Nephron progenitor cell (in vitro differentiated cells): ENCODE data around the gene TRPC4AP.
A peak's percentile ranks its signal among the peaks of the same experiment; 100 is the strongest.

Experiments
- DNase-seq: peaks from one replicate; pipeline ENCODE4 v3.0.0; 2021
- H3K27ac Mint-ChIP-seq: 2 replicates; pipeline ENCODE4 v1.8.0; 2021; ENCODE audit warnings: mild to moderate bottlenecking, moderate library complexity, mixed read lengths
- H3K27me3 Mint-ChIP-seq: 2 replicates; pipeline ENCODE4 v1.8.0; 2021; ENCODE audit warnings: mild to moderate bottlenecking, low read depth, mixed read lengths; ENCODE audit not compliant: poor library complexity
- H3K36me3 Mint-ChIP-seq: 2 replicates; pipeline ENCODE4 v1.8.0; 2021; ENCODE audit warnings: low read depth, mixed read lengths
- H3K4me1 Mint-ChIP-seq: 2 replicates; pipeline ENCODE4 v1.8.0; 2021; ENCODE audit warnings: mixed read lengths
- H3K4me3 Mint-ChIP-seq: 2 replicates; pipeline ENCODE4 v1.8.0; 2021; ENCODE audit warnings: mild to moderate bottlenecking, moderate library complexity, mixed read lengths
- H3K9me3 Mint-ChIP-seq: 2 replicates; pipeline ENCODE4 v1.8.0; 2021; ENCODE audit warnings: mild to moderate bottlenecking, moderate library complexity, mixed read lengths
- TF ChIP-seq, protein P1 (sequence below): fragments of 200-600 bp; sonication (generic); IDR thresholded peaks from 2 replicates; pipeline ENCODE4 v1.5.0; 2021; ENCODE audit warnings: antibody characterized with exemption

TRPC4AP gene

DNA sequence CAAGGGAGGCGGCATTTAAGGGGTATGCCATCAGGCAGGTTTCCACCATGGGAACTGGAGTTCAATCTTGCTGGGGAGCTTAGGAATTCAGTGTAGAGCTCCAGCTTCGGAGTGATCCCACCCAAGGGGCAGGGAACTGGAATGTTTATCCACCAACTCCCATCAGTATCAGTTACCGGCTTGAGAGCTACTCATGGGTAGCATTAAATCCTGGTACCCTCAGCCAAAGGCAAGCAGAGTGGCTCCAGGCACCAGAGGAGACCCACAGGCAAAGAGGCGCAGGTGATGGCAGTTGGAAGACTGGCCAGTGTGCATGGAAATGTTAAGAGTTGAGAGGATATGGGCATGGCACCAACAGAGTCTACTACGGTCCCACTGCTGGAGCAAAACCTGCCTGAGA, 40.4 kb upstream of the TRPC4AP start:
- H3K9me3 Mint-ChIP-seq, result no peaks in the 10 kb centered on the region
- H3K4me3 Mint-ChIP-seq, result no peak overlapping the region
- H3K4me1 Mint-ChIP-seq, result no peaks in the 10 kb centered on the region
- no peak for DNase-seq
- peaks cover 34% of the 10 kb centered on the region for H3K36me3 Mint-ChIP-seq
- TF ChIP-seq, protein P1, sequence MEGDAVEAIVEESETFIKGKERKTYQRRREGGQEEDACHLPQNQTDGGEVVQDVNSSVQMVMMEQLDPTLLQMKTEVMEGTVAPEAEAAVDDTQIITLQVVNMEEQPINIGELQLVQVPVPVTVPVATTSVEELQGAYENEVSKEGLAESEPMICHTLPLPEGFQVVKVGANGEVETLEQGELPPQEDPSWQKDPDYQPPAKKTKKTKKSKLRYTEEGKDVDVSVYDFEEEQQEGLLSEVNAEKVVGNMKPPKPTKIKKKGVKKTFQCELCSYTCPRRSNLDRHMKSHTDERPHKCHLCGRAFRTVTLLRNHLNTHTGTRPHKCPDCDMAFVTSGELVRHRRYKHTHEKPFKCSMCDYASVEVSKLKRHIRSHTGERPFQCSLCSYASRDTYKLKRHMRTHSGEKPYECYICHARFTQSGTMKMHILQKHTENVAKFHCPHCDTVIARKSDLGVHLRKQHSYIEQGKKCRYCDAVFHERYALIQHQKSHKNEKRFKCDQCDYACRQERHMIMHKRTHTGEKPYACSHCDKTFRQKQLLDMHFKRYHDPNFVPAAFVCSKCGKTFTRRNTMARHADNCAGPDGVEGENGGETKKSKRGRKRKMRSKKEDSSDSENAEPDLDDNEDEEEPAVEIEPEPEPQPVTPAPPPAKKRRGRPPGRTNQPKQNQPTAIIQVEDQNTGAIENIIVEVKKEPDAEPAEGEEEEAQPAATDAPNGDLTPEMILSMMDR, result no peak
- H3K27me3 Mint-ChIP-seq, result no peaks in the 10 kb centered on the region
- peak overlapping the region; percentile 52 for H3K27ac Mint-ChIP-seq

DNA sequence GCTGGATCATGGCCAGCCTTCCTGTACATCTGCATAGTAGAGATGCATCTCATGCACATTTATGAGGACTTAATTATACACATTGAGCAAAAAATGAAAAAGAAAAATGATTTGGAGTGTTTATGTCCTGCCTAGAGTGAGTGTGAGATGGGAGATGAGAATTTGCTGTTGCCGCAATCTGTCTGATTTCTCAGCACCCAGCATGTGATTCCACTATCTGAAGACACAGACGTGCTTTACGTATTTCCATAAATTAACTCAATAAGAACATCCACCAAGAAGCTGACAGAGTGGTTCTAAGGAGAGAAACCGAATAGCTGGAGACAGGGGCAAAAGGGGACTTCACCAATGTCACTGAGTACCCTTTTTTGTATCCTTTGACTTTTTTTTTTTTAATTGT, 39.3 kb upstream of the TRPC4AP start:
- no peak for DNase-seq
- TF ChIP-seq, protein P1, result no peak
- H3K27me3 Mint-ChIP-seq, result no peaks in the 10 kb centered on the region
- H3K36me3 Mint-ChIP-seq, result peaks cover 34% of the 10 kb centered on the region
- H3K4me1 Mint-ChIP-seq, result no peaks in the 10 kb centered on the region
- no peak overlapping the region for H3K4me3 Mint-ChIP-seq
- H3K27ac Mint-ChIP-seq, result no peak overlapping the region
- H3K9me3 Mint-ChIP-seq, result no peaks in the 10 kb centered on the region

DNA sequence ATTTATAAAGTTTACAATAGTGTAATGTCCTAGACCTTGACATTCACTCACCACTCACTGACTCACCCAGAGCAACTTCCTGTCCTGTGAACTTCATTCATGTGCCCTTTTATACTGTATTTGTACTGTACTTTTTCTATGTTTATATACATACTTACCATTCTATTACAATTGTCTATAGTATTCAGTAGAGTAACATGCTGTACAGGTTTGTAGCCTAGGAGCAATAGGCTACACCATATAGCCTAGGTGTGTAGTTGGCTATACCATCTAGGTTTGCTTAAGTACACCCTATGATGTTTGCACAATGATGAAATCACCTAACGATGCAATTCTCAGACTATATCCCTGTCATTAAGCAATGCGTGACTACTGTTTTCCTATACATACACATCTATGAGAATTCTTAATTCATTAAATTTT, 37.1 kb upstream of the TRPC4AP start:
- DNase-seq, result no peak
- H3K27me3 Mint-ChIP-seq, result no peaks in the 10 kb centered on the region
- TF ChIP-seq, protein P1, result no peak
- H3K4me3 Mint-ChIP-seq, result no peak overlapping the region
- peaks cover 45% of the 10 kb centered on the region for H3K36me3 Mint-ChIP-seq
- no peaks in the 10 kb centered on the region for H3K9me3 Mint-ChIP-seq
- H3K27ac Mint-ChIP-seq, result no peak overlapping the region
- H3K4me1 Mint-ChIP-seq, result no peaks in the 10 kb centered on the region

DNA sequence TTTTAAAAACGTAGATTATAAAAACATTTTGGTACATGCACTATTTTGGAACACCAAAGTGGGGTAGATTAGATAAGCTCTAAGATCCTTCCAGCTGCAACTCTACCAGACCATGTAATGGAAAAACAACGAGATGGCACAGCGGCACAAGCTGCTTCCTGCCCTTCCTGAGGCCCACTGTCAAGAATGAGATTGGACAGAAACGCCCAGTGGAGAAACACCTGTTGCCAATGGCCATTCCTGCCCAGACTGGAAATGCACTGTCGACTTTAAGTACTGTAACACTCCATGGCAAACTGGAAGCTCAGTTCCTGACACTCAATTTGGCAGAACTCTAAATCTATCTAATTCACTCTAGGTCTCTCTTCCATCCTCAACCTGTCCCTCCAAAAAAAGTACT, 33.1 kb upstream of the TRPC4AP start:
- TF ChIP-seq, protein P1, result no peak
- no peak overlapping the region for H3K4me3 Mint-ChIP-seq
- no peaks in the 10 kb centered on the region for H3K4me1 Mint-ChIP-seq
- no peaks in the 10 kb centered on the region for H3K27me3 Mint-ChIP-seq
- no peaks in the 10 kb centered on the region for H3K9me3 Mint-ChIP-seq
- no peak for DNase-seq
- H3K36me3 Mint-ChIP-seq, result peaks cover 29% of the 10 kb centered on the region
- no peak overlapping the region for H3K27ac Mint-ChIP-seq

DNA sequence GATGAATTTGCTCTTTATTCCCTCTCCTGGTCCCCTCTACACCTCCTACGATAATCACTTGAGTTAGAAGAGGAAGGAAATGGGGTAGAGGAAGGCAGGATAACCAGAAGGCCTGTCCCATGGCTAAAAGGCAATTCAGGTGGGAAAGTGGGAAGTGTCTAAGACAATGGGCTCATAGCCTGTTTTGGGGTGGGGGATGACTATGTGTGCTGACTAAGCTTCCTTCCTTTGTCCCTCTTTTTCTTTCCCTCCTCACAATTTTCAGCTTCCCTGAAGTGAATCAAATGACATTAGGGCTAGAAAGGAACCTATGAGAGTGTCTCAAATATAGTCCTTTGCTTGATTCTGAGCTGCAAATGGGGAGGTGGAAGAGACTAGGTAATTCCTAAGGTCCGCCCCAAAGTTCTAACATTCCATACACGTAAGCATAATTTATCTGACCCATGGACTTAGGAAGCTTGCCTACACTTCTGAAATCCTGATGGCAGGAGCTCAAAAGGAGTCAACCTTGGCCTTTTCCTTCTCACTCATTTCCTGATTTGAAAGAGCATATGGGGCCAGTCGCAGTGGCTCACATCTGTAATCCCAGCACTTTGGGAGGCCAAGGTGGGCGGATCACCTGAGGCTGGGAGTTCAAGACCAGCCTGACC, 30.3 kb upstream of the TRPC4AP start:
- Mint-ChIP-seq H3K9me3 (no peaks in the 10 kb centered on the region), H3K4me1 (no peaks in the 10 kb centered on the region), H3K4me3 (no peak overlapping the region), H3K27ac (no peak overlapping the region), H3K27me3 (no peaks in the 10 kb centered on the region), H3K36me3 (peaks cover 40% of the 10 kb centered on the region)
- TF ChIP-seq, protein P1, result no peak
- DNase-seq, result no peak

DNA sequence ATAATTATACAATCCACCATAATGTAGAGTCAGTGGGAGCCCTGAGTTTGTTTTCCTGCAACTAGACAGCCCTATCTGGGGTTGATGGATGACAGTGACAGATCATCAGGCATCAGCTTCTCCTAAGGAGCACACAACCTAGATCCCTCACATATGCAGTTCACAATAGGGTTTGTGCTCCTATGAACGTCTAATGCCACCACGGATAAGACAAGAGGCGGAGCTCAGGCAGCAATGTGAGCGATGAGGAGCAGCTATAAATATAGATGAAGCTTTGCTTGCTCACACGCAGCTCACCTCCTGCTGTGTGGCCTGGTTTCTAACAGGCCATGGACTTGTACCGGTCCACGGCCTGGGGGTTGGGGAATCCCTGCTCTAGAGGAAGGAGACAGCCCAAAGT, 28.6 kb upstream of the TRPC4AP start:
- no peak overlapping the region for H3K27ac Mint-ChIP-seq
- TF ChIP-seq, protein P1, result no peak
- no peak overlapping the region for H3K4me3 Mint-ChIP-seq
- H3K9me3 Mint-ChIP-seq, result no peaks in the 10 kb centered on the region
- peaks cover 33% of the 10 kb centered on the region for H3K36me3 Mint-ChIP-seq
- DNase-seq, result no peak
- no peaks in the 10 kb centered on the region for H3K4me1 Mint-ChIP-seq
- H3K27me3 Mint-ChIP-seq, result peaks cover 4% of the 10 kb centered on the region
